GM18909 (cell line): ENCODE results near the gene CLN5.
A peak's percentile ranks its signal among the peaks of the same experiment; 100 is the strongest.
"Not testable (repeated sequence)": the region's sequence is repeated elsewhere in the genome, so short reads cannot be mapped to it uniquely, and the experiment has no call there.

ENCODE experiments used
- ATAC-seq: cut with Tn5 transposase; IDR thresholded peaks from one replicate; pipeline ENCODE4 v1.9.1; 2021; ENCODE audit warnings: mild to moderate bottlenecking; ENCODE audit not compliant: unreplicated experiment, poor library complexity

CLN5 gene

DNA sequence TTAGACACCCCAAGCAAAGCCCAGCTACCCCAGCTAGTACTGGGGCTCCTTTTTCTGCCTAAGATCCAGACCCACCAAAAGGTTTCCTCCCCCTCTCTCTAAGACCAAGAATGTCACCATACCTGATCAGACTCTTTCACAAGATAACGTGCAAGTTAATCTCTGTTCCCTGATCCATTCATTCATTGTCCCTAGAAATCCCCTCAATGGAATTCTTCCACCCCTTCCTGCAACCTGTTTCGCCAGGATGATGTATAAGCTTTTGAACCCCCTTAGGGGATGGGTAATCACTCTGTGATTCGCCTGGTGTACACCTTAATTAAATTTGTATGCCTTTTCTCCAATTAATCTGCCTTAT lies 17.3 kb upstream of the CLN5 start:
- ATAC-seq, result no peak

DNA sequence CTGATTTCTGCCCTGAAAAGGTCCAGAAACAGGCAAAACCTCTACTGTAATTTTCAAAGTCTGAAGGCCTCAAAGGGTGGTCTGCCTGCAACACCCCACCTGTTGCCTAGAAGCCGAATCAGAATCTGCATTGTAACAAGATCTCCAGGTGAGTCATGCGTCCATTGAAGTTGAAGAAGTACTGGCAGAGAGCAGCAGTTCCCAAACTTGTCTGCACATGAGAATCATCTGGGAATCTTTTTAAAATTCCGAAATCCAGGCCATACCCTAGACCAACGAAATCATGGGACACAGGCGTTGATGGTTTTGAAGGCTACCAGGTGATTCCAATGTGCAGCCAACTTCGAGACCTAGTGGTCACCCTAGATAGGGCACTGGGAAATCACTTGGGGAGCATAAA lies 16.0 kb upstream of the CLN5 start:
- ATAC-seq, result no peak

DNA sequence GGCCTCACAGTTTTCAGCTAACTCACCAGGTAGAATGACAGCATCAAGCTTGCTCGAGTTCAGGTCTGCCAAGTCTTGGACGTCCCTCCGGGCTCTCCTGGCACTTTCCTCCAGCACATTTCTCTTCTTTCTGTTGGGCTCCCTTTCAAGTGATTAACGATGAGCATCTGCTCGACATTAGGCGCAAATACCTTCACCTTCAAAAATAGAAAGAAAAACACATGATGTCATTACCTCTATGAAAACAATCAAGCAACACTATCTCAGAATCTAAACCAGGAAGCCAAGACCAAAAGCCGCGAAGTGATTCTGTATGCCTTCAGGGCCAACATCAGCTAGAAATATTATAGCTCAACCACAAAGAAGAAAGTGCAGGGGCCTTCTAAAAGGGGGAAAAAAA lies 15.4 kb upstream of the CLN5 start:
- ATAC-seq, result no peak

DNA sequence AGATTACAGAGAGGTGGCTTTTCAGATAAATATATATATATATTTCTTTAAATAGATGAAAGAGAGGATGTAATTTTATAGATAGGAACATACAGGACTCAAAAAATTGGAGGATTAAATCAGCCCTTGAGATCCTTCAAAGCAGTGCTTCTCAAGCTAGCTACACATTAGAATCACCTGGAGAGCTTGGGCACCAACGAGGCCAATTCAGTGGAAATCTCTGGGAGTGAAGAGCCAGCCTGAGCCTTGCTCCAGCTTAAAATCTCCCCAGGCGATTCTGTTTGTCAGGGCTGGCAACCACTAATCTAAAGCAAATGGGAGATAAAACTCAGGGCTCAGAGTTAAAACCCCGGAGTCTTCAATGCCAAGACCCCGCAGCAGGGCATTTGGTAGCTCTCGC lies 15.0 kb upstream of the CLN5 start:
- no peak for ATAC-seq

DNA sequence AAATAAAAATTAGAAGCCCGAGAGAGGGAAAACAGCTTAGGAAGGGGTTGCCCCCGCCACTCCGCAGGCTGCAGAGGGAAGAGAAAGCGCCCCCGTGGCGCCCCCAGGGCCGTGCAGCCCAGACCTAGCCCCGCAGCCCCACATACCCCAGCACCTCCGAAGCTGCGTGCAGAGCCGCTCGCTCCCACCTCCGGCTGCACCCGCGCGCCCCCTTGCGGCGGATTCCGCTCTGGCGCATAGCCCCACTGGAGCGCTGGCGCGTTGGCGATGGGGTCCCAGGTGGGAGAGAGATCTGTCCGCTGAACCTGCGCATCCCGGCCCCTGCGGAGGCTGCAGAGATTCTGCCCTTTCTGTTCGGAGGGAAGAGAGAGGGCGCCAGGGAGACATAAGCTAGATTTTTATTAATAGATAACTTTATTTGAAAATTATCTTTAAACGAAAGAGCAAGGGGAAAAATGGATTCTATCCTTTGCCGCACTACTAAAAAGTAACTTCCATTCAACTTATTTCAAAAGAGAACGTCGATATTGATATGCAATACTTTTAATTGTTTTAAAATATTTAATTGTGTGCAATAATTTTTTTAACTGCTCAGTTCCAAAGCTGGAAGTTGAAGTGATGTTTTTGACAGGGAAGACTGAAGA lies 11.7 kb upstream of the CLN5 start:
- ATAC-seq, result peak; percentile 100

DNA sequence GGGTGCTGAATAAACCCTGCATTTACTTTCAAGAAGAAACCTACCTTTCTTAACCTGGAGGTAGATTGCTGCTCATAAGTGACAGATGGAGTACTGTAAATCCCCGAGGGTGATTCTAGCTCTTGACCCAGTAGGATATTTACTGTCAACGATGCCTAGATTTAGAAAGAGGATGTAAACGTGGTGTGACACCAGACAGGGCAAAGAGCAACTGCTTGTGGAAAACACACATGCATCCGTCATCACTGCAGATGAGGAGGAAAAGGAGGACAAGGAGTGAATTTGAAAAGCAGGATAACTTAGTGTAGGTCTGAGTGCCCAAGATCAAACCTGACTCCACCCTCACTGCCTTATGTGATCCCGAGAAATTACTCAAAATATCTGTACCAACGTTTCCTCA lies 9.8 kb upstream of the CLN5 start:
- ATAC-seq, result no peak

DNA sequence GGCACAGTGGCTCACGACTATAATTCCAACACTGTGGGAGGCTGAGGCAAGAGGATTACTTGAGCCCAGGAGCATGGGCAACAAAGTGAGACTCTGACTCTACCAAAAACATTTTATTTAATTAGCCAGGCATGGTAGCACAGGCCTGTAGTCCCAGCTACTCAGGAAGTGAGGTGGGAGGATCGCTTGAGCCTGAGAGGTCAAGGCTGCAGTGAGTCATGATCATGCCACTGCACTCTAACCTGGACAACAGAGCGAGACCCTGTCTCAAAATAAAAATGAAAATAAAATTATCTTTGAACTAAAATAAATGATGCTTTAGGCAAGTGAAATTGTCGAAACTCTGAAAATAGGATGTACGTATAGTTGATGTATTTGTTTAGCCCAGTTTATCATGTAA lies 8.2 kb upstream of the CLN5 start:
- no peak for ATAC-seq

DNA sequence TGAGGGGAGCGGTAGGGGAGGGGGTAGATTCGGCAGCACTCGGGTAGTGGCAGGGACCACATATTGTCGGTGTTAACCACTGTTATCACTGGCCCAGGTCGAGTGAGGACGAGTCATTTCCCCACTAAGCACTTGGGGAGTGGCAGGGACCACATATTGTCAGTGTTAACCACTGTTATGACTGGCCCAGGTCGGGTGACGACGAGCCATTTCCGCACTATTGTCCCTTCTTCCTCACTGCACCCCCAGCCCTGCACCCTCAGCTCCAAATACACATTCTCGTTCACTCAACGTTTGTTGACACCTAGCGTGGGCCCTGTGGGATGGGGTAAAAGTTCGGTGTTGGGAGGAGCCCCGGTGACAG lies 467 bp upstream of the CLN5 start:
- peak; percentile 57 for ATAC-seq

DNA sequence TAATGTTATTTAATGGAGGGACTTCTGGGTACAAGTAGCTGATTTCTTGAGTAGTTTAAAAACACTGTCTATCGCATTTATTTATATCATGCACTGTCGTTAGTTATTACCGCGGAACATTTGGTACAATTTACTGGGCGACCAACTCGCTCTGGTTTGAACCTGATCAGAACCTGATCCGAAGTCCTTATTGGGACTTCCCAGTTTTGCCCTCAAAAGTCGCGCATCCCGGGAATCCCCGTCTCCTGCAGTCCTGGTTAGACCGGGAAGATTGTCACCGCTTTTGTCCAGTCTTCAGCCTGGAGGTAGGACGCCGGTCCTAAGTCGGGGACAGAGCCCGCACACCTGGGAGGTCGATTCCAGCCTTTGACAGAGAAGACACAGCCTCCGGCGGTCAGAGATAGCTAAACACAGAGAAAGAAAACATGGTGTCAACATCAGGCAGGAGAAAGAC lies 694 bp downstream of the CLN5 start:
- peak; percentile 16 for ATAC-seq

DNA sequence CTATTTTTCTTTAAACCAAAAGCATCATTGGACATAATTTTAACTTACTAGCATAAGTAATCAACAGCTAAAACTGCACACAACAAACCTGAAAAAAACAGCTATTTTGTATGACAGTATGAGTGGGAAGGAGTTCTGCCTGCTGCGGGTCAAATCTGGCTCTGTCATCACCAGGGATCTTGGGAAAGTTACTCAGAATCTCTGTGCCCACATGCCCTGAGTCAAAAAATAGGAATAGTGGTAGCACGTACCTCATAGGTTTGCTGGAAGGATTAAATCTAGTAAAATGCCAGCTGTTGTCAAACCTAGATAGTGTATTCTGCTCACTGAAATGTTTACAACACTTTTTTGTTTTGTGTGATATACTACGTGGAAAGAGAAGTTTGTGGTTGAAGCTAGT lies 1.1 kb downstream of the CLN5 start:
- ATAC-seq, result no peak

DNA sequence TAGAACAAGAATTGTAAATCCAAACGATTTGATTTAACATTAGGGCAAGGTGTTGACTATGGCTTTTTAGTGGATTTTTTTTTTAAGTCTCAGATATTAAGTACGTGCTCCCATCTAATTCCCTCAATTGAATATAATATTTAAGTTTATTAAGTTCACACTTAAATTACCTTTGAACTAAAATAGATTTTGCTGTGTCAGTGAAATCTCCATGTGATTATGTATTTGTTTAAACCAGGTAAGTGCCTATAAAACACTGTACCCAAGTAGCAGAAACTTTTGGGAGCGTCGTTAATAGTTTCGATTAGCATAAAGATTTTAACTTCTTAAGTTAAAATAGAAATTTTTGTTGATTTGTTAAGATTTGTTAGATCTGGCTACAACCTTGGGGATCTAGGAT lies 1.6 kb downstream of the CLN5 start:
- ATAC-seq, result no peak

DNA sequence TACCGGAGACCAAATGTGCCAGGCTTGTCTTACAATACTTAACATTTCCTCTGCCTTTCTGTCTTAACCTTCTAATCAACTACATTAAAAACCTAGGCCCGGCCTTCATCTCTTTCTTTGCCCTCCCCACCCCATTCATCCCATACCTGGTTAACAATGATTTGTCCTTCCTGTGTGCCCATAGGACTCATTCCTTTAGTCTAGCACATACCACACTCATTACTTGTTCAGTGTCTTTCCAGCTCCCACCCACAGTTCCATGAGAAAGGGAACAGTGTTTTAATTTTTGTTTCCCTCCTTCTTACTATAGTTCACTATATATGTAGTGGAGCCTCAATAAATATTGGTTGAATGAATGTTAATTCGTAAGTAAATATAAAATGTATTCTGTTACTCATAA lies 2.4 kb downstream of the CLN5 start:
- ATAC-seq, result no peak

DNA sequence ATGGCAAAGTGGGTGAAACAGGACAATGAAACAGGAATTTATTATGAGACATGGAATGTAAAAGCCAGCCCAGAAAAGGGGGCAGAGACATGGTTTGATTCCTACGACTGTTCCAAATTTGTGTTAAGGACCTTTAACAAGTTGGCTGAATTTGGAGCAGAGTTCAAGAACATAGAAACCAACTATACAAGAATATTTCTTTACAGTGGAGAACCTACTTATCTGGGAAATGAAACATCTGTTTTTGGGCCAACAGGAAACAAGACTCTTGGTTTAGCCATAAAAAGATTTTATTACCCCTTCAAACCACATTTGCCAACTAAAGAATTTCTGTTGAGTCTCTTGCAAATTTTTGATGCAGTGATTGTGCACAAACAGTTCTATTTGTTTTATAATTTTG lies 8.6 kb downstream of the CLN5 start:
- no peak for ATAC-seq

DNA sequence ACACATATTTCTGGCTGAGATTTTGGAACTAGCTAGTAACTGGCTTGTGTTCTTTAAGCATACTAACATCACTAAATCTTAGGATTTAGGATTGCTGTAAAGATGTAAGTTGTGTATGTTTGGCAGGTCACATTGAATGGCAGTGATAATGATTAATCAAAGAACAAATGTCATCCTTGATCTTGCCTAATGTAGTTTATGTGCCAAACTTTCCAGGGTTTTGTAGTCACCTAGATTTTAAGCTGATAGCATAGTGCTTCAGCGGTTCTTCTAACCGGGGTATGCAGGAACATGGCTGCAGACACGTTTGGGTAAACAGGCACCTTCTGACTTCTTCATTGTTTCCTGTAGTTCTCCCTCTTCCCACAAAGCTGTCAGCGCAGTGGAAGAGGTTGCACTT lies 9.7 kb downstream of the CLN5 start:
- ATAC-seq, result no peak

DNA sequence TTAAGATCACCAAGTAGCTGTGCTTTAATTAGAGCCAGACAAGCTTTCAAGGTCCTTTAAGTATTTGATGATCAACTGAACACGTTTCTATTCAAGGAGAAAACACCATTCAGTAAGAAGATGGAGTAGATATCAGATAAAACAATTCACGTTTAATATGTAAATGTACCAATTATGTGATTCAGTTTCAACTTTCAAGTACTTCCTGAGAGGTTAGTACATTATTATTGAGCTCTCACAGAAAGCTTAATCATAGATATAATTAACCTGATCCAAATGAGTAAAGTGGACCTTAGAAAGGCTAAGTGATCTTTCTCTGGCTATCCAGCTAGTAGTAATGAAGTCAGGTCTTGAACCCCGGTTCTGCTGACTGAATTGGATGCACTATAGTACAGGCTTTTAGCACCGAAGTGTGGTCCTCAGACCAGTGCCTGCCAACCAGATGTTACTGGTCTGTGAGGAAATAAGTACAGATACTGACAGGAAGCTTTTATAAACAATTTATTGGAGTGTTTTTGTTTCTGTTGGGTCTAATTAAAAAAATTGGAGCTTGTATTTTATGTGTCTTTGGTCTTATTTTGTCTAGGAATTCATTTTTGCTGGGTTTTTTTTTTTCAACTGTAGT lies 10.2 kb downstream of the CLN5 start:
- no peak for ATAC-seq

DNA sequence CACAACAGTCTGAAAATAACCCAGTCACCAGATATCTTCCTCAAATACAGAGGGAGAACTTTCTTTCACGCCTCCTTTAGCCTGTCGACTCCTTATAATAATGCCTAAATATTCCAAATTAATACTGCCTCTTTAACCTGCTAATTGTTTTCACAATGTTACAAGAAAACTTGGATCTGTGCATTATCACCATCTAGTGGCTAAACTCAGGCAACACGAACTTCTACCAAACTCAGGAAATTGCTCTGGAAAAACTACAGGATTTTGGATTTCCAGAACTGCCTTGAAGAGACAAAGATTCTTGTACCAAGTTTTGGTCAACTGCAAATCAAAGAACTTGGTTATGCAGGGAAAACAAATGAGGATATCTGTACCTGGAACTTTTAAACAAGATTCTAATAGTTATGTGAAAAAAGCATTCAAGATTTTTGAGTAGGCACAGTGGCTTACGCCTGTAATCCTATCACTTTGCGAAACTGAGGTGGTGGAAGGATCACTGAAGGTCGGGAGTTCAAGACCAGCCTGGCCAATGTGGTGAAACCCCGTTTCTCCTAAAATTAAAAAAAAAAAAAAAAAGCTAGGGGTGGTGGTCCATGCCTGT lies 10.8 kb downstream of the CLN5 start:
- ATAC-seq, result no peak

DNA sequence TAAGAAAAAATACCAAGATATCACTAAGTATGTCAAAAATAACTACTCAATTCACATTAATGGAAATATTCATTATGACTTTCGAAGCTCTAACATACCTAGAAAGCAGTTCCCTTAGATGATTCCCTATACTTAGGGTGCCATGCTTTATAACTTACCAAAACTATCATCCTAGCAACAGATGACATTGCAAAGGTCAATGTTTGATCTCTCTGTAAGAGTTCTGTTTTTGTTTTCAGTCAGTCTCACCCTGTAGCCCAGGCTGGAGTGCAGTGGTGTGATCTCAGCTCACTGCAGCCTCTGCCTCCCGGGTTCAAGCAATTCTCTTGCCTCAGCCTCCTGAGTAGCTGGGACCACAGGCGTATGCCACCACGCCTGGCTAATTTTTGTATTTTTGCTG lies 16.5 kb downstream of the CLN5 start:
- ATAC-seq, result not testable (repeated sequence)

DNA sequence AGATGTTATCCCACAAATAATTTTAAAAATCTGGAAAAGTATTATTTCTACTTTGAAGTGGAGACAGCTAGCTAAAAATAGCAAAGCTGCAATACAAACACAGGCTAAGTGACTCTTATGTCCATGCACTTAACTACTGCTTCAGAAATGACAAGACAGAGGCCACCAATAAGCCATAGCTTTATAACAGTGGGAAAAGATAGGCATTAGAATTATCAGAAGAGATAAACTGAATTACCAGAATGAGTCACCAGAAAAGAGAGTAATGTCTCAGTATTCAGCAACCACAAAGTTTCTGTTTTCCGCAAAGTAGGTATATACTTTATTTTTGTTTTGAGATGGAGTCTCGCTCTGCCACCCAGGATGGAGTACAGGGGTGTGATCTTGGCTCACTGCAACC lies 17.1 kb downstream of the CLN5 start:
- ATAC-seq, result peak; percentile 69

DNA sequence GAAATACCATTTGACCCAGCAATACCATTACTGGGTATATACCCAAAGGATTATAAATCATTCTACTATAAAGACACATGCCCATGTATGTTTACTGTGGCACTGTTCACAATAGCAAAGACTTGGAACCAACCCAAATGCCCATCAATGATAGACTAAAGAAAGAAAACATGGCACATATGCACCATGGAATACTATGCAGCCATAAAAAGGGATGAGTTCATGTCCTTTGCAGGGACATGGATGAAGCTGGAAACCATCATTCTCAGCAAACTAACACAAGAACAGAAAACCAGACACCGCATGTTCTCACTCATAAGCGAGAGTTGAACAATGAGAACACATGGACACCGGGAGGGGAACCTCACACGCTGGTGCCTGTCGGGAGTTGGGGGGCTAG lies 17.8 kb downstream of the CLN5 start:
- not testable (repeated sequence) for ATAC-seq

DNA sequence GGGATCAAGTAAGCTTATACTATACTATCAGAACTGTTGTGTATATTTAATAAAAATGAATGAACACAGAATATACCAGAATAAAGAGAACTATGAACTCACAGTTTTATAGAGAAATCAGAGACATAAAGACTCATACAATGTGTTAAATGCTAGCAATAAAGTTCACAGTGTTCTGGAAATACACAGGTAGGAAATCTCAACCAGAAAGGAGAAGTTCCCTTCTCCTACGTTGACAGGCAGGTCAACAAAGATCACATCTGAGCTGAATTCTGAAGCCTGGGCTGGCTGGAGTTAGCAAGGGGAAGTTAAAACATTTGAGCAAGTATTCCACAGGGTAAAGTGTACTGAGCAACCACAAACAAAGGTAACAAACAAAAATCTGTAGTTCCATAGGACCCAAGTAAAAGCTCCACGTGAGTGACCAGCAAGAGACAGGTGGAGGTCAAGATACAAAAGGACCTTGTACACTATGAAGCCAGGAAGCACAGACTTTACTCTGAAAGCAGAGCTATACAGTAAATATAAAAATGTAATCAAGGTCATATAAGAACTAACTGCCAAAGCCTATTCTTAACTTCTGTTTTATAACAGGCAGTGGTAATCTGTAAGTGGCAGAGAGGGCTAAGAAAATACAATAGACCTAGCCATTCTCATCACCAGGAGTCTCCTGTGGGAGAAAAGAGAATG lies 22.1 kb downstream of the CLN5 start:
- ATAC-seq, result no peak

DNA sequence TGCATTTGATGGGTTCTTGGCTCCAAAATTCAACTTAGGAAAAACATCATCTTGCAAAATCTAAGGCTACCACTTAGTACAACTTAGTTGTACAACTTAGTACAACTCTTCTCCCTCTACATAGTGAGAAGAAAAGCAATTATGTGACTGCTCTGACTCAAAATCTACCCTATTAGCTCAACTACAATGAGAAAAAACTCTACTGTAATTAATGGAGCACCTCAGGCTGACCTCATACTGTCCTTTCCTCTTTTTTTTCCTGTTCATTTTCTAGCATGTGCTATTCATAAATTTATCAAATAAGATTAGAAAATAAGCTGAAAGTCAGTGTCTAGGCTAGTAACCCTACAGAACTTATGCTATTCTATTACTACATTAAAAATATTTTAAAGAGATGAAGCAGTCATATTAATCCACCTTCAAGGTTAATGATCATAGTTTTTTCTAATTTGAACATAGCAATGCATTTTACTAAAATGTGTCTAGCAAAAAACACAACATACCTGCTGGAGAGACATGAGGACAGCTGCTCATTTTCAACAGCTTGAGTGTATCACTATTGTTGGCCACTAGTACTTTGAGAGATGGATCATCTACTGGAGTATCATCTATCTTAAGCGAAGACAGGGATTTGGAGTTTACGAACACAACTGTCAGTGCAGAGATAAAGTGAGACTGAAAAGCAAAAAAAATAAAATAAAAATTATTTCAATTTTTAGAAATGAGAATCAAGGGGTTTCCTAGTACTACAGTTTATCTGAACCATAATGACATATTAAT lies 23.2 kb downstream of the CLN5 start:
- no peak for ATAC-seq
